ENCODE data around the gene EXOC3. TPM values are rescaled to one million over a fixed set of nuclear protein-coding genes. Genes with fewer than 3 reads are reported as not detected.

EXOC3 gene
- total RNA-seq, 1 donor from 2014 or later = 43.9 TPM

DNA sequence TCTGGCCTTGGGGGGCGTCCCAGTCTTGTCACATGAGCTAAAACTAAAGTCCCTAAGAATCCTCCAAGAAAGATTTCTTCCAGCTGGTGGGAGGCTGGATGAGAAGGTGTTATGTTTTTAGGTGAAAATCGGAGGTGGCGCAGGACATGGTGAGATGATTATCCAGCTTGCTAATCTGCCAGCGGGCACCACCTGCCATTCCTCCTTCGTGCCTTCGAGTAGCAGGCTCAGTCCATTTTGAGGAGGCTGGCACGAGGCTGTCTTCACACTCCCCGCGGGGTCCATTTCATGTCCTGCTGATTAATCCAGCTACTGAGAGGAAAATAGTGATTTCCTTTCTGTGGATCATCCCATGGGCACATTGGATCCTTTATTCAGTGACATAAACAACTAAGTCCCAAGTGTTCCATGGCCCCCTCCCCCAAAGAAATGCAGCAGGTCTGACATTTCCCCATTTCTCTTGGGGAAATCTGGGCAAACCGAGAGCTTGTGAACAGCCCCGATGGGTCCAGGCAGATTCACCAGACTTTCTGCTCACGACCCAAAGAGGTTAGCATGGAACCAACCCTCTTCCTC is 38.2 kb upstream of the EXOC3 start:
- H3K27ac Mint-ChIP-seq (ENCODE audit: unreplicated experiment) = no peak overlapping the region
- no peak for DNase-seq (ENCODE audit: low spot score)
- H3K4me3 Mint-ChIP-seq (ENCODE audit: unreplicated experiment) = no peak overlapping the region
- peaks cover 23% of the 10 kb centered on the region for H3K4me1 Mint-ChIP-seq (ENCODE audit: unreplicated experiment)
- no peaks in the 10 kb centered on the region for H3K9me3 Mint-ChIP-seq (ENCODE audit: unreplicated experiment)
- peaks cover 7% of the 10 kb centered on the region for H3K27me3 Mint-ChIP-seq (ENCODE audit: unreplicated experiment)
- peaks cover 13% of the 10 kb centered on the region for H3K36me3 Mint-ChIP-seq (ENCODE audit: low read depth, unreplicated experiment)
- TF ChIP-seq, protein P1, sequence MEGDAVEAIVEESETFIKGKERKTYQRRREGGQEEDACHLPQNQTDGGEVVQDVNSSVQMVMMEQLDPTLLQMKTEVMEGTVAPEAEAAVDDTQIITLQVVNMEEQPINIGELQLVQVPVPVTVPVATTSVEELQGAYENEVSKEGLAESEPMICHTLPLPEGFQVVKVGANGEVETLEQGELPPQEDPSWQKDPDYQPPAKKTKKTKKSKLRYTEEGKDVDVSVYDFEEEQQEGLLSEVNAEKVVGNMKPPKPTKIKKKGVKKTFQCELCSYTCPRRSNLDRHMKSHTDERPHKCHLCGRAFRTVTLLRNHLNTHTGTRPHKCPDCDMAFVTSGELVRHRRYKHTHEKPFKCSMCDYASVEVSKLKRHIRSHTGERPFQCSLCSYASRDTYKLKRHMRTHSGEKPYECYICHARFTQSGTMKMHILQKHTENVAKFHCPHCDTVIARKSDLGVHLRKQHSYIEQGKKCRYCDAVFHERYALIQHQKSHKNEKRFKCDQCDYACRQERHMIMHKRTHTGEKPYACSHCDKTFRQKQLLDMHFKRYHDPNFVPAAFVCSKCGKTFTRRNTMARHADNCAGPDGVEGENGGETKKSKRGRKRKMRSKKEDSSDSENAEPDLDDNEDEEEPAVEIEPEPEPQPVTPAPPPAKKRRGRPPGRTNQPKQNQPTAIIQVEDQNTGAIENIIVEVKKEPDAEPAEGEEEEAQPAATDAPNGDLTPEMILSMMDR (IDR thresholded peaks at IDR 0.05; ENCODE audit: unreplicated experiment) = no peak

DNA sequence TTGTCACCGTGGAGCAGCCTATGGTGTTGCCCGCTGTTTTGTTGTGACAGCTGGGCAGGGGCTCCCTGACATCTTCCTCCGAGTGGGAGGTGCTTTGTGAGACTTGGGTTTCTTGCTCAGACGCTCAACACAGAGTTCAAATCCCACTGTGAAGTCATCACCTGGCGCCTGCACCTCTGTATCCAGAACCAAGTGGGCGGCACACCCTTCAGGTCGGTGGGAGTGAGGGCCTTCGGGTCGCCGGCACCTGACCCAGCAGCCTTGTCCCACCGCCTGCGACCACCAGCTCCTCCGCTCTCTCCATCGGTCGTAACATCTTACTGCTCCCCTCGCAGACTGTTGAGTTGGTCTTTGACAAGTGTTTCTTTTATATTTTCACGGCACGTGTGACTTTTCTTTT is 37.6 kb upstream of the EXOC3 start:
- TF ChIP-seq, protein P1 (IDR thresholded peaks at IDR 0.05; ENCODE audit: unreplicated experiment) = no peak
- Mint-ChIP-seq H3K27me3 (ENCODE audit: unreplicated experiment) (peaks cover 5% of the 10 kb centered on the region), H3K4me3 (ENCODE audit: unreplicated experiment) (no peak overlapping the region), H3K36me3 (ENCODE audit: low read depth, unreplicated experiment) (peaks cover 8% of the 10 kb centered on the region), H3K9me3 (ENCODE audit: unreplicated experiment) (no peaks in the 10 kb centered on the region), H3K4me1 (ENCODE audit: unreplicated experiment) (peaks cover 19% of the 10 kb centered on the region), H3K27ac (ENCODE audit: unreplicated experiment) (no peak overlapping the region)
- no peak for DNase-seq (ENCODE audit: low spot score)

DNA sequence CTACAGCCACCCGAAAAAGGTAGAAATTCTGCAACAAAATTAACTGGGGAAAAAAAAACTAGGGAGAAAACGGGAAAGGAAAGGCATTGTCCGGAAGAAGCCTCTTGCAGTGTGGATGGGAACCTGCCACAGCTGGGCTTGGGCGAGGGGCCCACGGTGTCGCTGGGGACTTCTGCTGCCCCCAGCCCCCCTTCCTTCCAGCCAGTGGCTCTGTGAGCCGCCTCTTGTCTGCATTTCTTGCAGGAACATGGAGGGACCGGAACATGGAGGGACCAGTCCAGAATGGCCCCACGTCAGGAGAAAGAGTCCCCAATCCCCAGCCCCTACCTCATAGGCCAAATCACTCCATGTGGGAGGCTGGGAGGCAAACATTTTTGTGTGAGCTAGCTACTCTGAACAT is 36.9 kb upstream of the EXOC3 start:
- Mint-ChIP-seq H3K9me3 (ENCODE audit: unreplicated experiment) (no peaks in the 10 kb centered on the region), H3K36me3 (ENCODE audit: low read depth, unreplicated experiment) (peaks cover 6% of the 10 kb centered on the region), H3K4me3 (ENCODE audit: unreplicated experiment) (no peak overlapping the region), H3K27me3 (ENCODE audit: unreplicated experiment) (peaks cover 2% of the 10 kb centered on the region), H3K4me1 (ENCODE audit: unreplicated experiment) (peaks cover 17% of the 10 kb centered on the region), H3K27ac (ENCODE audit: unreplicated experiment) (no peak overlapping the region)
- TF ChIP-seq, protein P1 (IDR thresholded peaks at IDR 0.05; ENCODE audit: unreplicated experiment) = no peak
- DNase-seq (ENCODE audit: low spot score) = no peak

DNA sequence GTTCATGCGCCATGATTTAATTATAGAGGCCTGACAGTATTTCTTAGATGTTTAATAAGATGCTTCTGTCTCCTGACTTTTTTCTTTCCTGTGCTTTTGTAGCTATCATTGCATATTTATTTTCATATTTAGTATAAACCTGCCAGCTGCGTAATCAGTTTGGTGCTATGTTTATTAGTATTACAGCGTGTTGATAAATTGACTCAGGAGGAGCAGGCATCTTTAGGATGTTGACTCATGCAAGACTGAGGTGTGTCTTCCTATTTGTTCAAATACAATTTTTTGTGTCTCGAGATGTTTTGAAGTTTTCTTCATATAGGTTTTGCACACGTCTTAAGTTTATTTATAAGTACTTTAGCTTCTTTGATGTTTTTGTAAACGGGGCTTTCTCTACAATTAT is 35.9 kb upstream of the EXOC3 start:
- Mint-ChIP-seq H3K4me3 (ENCODE audit: unreplicated experiment) (no peak overlapping the region), H3K4me1 (ENCODE audit: unreplicated experiment) (peaks cover 12% of the 10 kb centered on the region), H3K9me3 (ENCODE audit: unreplicated experiment) (no peaks in the 10 kb centered on the region), H3K27me3 (ENCODE audit: unreplicated experiment) (peaks cover 2% of the 10 kb centered on the region), H3K36me3 (ENCODE audit: low read depth, unreplicated experiment) (peaks cover 1% of the 10 kb centered on the region), H3K27ac (ENCODE audit: unreplicated experiment) (no peak overlapping the region)
- DNase-seq (ENCODE audit: low spot score) = no peak
- TF ChIP-seq, protein P1 (IDR thresholded peaks at IDR 0.05; ENCODE audit: unreplicated experiment) = no peak

DNA sequence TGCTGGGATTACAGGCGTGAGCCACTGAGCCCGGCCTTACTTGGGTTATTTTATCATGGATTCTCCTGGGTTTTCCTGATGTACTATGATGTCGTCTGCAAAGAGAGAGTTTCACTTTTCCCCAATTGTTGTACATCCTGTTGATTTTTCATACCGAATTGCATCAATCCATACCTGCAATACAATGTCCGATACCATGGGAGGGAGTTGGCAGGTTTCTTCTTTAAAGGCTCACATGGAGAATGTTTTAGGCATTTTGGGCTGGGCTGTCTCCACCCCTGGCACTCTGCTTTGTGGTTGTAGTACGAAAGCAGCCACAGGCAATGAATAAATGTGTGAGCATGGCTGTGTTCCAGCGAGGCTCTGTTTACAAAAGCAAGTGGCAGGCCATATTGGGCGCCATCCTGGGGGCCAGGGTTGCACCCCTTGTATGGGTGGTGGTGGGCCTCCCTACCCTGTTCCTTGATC is 35.1 kb upstream of the EXOC3 start:
- peaks cover 2% of the 10 kb centered on the region for H3K27me3 Mint-ChIP-seq (ENCODE audit: unreplicated experiment)
- H3K9me3 Mint-ChIP-seq (ENCODE audit: unreplicated experiment) = no peaks in the 10 kb centered on the region
- TF ChIP-seq, protein P1 (IDR thresholded peaks at IDR 0.05; ENCODE audit: unreplicated experiment) = no peak
- H3K36me3 Mint-ChIP-seq (ENCODE audit: low read depth, unreplicated experiment) = no peaks in the 10 kb centered on the region
- no peak overlapping the region for H3K4me3 Mint-ChIP-seq (ENCODE audit: unreplicated experiment)
- no peak for DNase-seq (ENCODE audit: low spot score)
- peaks cover 10% of the 10 kb centered on the region for H3K4me1 Mint-ChIP-seq (ENCODE audit: unreplicated experiment)
- H3K27ac Mint-ChIP-seq (ENCODE audit: unreplicated experiment) = no peak overlapping the region

All from endothelial cell (in vitro differentiated cells).